Hepatic stellate cell (primary cell): Measurements from ENCODE around the gene CAMK2N2.

Experiments used
- DNase-seq: peaks from one replicate; pipeline ENCODE4 v3.0.0; 2011; ENCODE audit warnings: low spot score

CAMK2N2 gene

GRCh38 chr3:184211718-184212117 lies 49.6 kb downstream of the CAMK2N2 start:
- no peak for DNase-seq

- no peak for DNase-seq
Observed at GRCh38 chr3:184211297-184211696, 50.1 kb downstream of the CAMK2N2 start.
